Activated CD4-positive, alpha-beta T cell treated with anti-CD3 and anti-CD28 coated beads, Interleukin-2, amount 50 U/mL, for 4 hours (primary cell): Measurements from ENCODE around the gene TMEM120A.

Experiments
- DNase-seq, 2 experiments: peaks; one replicate each; pipeline ENCODE4 v3.0.0-alpha.2; 2020

The TMEM120A gene

GRCh38 chr7:75953931-75954330 is 40.5 kb downstream of the TMEM120A start:
- no peak for DNase-seq

DNA sequence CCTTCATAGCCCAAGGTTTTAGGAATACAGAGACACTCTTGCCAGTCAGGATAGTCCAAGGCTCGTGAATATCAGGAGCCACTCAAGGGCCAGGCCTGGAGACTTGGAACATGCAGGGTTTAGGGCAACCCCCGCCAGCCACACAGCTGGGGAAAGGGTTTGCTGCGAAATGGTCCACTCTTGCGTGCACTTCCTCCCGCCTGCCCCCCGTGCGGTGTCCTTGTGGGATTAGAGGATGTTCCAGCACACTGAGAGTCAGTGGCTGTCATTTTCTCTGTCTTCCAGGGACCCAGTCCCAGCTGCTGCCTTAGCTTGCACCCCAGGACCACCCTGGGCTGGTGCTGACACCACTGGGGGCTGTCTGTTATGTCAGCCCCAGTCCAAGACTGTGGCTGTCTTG is 41.0 kb downstream of the TMEM120A start:
- no peak for DNase-seq

DNA sequence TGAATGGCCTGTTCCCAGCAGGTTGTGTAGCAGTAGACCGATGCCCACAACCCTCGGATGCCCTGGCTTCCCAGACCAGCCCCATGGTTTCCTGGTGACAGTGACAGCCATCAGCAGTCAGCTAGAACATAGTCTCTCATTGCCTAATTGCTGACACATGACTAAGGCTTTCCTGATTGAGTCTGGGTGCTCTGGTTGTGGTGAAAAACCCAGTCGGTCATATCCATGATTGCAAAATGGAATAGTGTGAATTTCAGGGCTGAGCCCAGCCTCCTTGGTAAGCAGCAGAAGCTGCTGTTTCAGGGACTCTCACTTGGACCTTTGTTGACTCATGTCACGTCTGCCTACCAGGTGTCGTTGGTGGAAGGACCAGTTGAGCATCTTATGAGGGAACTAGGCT is 42.9 kb downstream of the TMEM120A start:
- no peak for DNase-seq

DNA sequence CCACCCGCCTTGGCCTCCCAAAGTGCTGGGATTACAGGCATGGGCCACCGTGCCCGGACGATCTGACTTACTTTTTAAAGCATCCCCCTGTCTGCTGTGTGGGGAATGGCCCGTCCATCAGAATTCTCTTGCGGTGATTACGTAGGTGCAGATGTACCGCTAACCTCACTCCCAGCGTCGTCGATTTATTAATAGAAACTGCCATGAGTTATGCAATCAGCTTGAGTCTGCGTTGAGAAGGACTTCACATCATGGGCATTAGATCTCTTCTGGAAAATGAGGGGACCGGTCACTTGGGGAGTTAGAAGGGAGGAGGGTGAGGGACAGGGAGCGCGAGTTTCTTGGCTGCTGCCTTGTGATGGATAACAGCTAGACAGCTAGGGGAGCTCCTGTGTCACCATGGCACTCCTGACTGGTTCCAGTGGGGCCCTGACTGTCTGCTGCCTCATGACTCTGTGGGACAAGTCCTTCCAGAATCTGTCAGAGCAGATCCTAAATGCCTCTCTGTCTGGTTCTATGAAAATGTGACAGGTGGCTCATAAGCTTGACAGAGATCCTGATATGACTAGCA is 44.2 kb downstream of the TMEM120A start:
- no peak for DNase-seq

DNA sequence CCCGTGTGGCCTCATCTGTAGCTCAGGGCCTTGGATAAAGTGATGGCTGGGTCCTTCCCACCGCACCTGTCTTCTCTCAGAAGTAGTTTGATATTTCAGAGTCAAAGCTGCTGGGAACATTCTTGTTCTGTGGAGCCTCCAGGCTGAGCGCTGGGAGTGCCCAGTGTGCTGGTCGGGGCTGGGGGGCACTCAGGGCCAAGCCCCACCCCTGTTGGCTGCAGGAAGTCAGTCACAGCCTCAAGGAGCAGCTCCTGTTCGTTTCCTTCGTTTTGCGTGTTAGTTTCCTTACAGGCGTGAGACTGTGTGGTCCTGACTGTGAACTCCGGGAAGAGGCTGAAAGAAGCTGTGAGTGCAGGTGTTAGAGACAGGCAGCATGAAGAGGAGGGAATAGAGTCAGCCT is 46.2 kb downstream of the TMEM120A start:
- no peak for DNase-seq

DNA sequence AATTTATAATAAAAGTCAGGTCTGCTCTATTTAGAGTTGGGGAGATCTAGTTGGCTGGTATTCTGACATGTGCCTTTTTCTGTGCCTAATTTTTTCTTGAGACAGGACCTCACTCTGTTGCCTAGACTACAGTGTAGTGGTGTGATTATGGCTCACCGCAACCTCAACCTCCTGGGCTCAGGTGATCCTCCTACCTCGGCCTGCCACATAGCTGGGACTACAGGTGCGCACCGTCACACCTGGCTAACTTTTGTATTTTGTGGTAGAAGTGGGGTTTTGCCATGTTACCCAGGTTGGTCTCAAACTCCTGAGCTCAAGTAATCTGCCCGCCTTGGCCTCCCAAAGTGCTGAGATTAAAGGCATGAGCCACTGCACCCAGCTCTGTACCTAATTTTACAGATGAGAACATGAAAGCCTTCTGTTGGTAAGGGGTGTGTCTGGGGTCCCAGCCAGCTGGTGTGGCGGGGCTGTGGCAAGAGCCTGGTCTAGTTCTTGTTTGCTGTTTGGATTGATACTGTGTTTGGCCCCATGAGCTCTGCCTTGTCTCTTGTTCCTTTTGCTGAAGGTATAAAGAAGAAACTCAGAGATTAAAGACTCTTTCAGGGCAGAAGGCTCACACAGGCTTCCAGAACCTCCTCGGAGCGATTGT is 48.1 kb downstream of the TMEM120A start:
- DNase-seq: no peak

GRCh38 chr7:75945297-75946168 is 48.9 kb downstream of the TMEM120A start:
- DNase-seq: no peak

- DNase-seq: no peak
These were observed 49.9 kb downstream of the TMEM120A start for GRCh38 chr7:75944507-75944906.

DNA sequence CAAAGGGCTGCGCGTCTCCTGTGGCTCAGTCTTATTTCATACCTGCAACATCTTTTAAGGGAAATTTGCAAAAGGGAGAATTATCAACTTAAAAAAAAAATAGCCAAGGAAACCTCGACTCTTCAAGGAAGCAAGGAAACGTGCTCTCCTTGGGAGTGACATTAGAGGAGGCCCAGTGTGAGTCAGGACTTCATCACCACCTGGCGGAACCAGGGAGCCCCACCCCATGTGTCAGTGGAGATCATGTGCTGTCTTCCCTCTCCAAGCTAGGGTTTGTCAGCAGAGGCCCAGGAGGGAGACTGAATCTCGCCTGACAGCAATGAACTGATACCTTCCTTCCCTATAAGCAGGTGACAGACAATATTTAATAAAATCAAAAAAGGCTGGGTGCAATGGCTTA is 50.5 kb downstream of the TMEM120A start:
- DNase-seq: no peak

GRCh38 chr7:75938921-75939320 is 55.5 kb downstream of the TMEM120A start:
- no peak for DNase-seq

- no peak for DNase-seq
These were observed 56.2 kb downstream of the TMEM120A start for GRCh38 chr7:75937958-75938786.
